GM18511 (cell line): ENCODE data around the gene UBE3C.

Source experiments
- ATAC-seq: cut with Tn5 transposase; IDR thresholded peaks from one replicate; pipeline ENCODE4 v1.9.1; 2021; ENCODE audit warnings: mild to moderate bottlenecking, moderate library complexity; ENCODE audit not compliant: unreplicated experiment

The UBE3C gene

DNA sequence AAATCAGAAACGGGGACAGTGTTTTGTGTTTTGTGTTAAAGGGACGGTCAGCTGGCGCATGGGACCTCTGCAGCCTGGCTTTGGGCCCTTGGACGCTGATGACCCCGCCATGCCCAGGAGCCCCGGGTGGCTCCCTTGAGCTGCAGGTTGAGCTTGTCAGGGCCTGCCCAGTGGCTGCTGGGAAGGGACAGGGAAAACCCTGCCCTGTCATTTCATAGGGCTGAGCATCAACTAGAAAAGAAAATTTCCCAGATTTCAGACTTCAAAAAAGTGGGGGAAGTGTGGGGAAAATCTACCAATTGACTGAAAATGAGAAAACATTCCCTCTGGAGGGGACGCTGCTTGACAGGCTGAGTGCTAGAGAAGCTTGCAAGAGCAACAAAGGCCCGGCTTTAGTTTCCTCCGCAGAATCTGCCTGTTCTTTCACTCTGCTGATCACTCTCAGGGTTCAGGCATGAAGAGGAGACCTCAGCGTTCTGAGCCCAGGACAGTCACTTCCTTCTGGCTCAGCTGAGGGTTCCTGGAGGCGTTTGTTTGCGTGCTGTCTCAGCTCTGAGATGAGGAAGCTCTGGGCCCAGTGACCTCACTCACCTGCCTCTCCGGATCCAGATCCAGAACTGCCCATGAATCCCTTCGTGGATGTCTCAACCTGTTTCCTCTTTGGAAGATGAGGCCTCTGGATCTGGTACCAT lies 179.4 kb downstream of the UBE3C start:
- peak; percentile 84 for ATAC-seq
